HG02885 (cell line): ENCODE data around the gene SFXN2.
"Not testable (repeated sequence)": the region's sequence is repeated elsewhere in the genome, so short reads cannot be mapped to it uniquely, and the experiment has no call there.

Experiments
- ATAC-seq: cut with Tn5 transposase; IDR thresholded peaks from one replicate; pipeline ENCODE4 v1.9.1; 2021; ENCODE audit warnings: mild to moderate bottlenecking; ENCODE audit not compliant: unreplicated experiment, poor library complexity

The SFXN2 gene

GRCh38 chr10:102716900-102717565 lies 2.6 kb downstream of the SFXN2 start:
- ATAC-seq: not testable (repeated sequence)

- no peak for ATAC-seq
These were observed 3.8 kb downstream of the SFXN2 start for GRCh38 chr10:102718220-102718619.

GRCh38 chr10:102720337-102720736 lies 5.9 kb downstream of the SFXN2 start:
- ATAC-seq: no peak

GRCh38 chr10:102720775-102721301 lies 6.4 kb downstream of the SFXN2 start:
- no peak for ATAC-seq

- ATAC-seq: no peak
These were observed 7.5 kb downstream of the SFXN2 start for GRCh38 chr10:102721954-102722353.

- no peak for ATAC-seq
These were observed 9.6 kb downstream of the SFXN2 start for GRCh38 chr10:102723989-102724388.

GRCh38 chr10:102726274-102726673 lies 11.8 kb downstream of the SFXN2 start:
- ATAC-seq: no peak

GRCh38 chr10:102727037-102727818 lies 12.8 kb downstream of the SFXN2 start:
- no peak for ATAC-seq

GRCh38 chr10:102729029-102730026 lies 14.9 kb downstream of the SFXN2 start:
- no peak for ATAC-seq

GRCh38 chr10:102731222-102731800 lies 16.9 kb downstream of the SFXN2 start:
- no peak for ATAC-seq

GRCh38 chr10:102732661-102733060 lies 18.2 kb downstream of the SFXN2 start:
- ATAC-seq: no peak

GRCh38 chr10:102735065-102735562 lies 20.7 kb downstream of the SFXN2 start:
- no peak for ATAC-seq

GRCh38 chr10:102738692-102739121 lies 24.3 kb downstream of the SFXN2 start:
- ATAC-seq: no peak

GRCh38 chr10:102740229-102740628 lies 25.8 kb downstream of the SFXN2 start:
- no peak for ATAC-seq

- no peak for ATAC-seq
These were observed 27.3 kb downstream of the SFXN2 start for GRCh38 chr10:102741726-102742237.

GRCh38 chr10:102742313-102742712 lies 27.9 kb downstream of the SFXN2 start:
- ATAC-seq: not testable (repeated sequence)

- ATAC-seq: no peak
These were observed 28.7 kb downstream of the SFXN2 start for GRCh38 chr10:102743078-102743587.

GRCh38 chr10:102743588-102744373 lies 29.3 kb downstream of the SFXN2 start, which contains the start of gene WBP1L:
Gene WBP1L, plus strand, starts transcription at chr10:102743948. Its CDS starts 106 bp downstream, at chr10:102744054.
- peak; percentile 97 for ATAC-seq
